ENCODE results near the gene ANKRD28.

DNA sequence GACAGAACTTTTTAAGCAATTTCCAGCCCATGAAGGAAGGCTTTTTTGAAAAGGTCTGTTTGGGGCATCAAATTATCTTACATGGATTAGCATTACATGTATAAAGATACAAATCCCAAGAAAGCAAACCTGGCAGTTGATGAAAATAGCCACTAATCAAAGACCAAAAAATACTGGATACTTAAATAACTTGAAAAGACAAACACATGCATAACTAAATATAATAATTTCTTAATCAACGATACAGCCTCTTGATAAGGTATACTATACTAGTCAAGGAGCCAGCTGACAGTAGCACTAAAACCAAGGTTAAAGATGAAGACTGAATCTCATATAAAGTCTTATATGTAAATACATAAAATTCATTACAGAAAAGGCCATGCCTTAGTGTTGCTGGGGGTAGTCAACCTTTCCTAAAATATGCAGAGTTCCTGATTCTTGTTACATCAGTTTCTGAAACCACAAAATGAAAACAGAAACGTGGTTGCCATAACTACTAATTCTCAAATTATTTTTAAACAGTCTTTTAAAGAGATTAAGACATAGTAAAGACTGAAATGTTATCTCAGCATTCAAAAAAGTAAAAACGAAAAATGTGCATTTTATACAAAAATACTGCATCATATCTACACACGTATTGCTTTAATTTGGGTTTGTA, 2.0 kb downstream of the ANKRD28 start:
- TF ChIP-seq, protein P1, sequence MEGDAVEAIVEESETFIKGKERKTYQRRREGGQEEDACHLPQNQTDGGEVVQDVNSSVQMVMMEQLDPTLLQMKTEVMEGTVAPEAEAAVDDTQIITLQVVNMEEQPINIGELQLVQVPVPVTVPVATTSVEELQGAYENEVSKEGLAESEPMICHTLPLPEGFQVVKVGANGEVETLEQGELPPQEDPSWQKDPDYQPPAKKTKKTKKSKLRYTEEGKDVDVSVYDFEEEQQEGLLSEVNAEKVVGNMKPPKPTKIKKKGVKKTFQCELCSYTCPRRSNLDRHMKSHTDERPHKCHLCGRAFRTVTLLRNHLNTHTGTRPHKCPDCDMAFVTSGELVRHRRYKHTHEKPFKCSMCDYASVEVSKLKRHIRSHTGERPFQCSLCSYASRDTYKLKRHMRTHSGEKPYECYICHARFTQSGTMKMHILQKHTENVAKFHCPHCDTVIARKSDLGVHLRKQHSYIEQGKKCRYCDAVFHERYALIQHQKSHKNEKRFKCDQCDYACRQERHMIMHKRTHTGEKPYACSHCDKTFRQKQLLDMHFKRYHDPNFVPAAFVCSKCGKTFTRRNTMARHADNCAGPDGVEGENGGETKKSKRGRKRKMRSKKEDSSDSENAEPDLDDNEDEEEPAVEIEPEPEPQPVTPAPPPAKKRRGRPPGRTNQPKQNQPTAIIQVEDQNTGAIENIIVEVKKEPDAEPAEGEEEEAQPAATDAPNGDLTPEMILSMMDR (IDR thresholded peaks at IDR 0.05; ENCODE audit: low read length): no peak
- TF ChIP-seq EZH2 (optimal IDR thresholded peaks at IDR 0.05; ENCODE audit: low read depth, low read length) (no peak), EZH2phosphoT487 (IDR thresholded peaks at IDR 0.05; ENCODE audit: low read length) (no peak)
